Loucy (cell line): ENCODE measurements around the gene SLX9.

Experiments used
- EZH2phosphoT487 ChIP-seq: fragments of 200-600 bp; IDR thresholded peaks from 2 replicates; pipeline ENCODE4 v1.6.1; 2018; ENCODE audit warnings: antibody characterized with exemption, mild to moderate bottlenecking, moderate library complexity, borderline replicate concordance
- TF ChIP-seq, protein P1 (sequence below): fragments of 200-600 bp; sonication (generic); conservative IDR thresholded peaks from 2 replicates; pipeline ENCODE4 v1.5.1; 2014; ENCODE audit warnings: mild to moderate bottlenecking, antibody characterized with exemption, low read length

DNA sequence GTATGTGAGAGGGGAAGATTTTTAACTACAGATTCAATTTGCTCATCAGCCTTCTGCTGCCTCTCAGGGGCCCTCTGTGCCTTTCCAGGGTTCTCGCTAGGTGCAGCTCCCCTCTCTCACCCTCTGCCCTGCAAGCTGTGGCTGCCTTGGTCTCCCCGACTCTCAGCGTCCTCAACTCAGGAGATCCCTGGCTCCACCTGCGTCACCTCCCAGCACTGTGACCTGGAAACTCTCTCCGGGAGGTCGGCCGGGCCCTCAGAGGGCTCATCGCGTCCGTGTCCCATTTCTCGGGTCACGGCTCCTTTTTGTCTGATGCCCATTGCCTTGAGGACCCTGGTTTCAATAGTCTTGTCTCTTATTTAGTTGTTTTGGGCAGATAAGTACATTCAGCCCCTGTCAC lies 71.0 kb downstream of the SLX9 start:
- TF ChIP-seq, protein P1, sequence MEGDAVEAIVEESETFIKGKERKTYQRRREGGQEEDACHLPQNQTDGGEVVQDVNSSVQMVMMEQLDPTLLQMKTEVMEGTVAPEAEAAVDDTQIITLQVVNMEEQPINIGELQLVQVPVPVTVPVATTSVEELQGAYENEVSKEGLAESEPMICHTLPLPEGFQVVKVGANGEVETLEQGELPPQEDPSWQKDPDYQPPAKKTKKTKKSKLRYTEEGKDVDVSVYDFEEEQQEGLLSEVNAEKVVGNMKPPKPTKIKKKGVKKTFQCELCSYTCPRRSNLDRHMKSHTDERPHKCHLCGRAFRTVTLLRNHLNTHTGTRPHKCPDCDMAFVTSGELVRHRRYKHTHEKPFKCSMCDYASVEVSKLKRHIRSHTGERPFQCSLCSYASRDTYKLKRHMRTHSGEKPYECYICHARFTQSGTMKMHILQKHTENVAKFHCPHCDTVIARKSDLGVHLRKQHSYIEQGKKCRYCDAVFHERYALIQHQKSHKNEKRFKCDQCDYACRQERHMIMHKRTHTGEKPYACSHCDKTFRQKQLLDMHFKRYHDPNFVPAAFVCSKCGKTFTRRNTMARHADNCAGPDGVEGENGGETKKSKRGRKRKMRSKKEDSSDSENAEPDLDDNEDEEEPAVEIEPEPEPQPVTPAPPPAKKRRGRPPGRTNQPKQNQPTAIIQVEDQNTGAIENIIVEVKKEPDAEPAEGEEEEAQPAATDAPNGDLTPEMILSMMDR = no peak
- no peak for TF ChIP-seq EZH2phosphoT487
